ENCODE measurements around the gene CLEC19A. TPM values are rescaled to one million over a fixed set of nuclear protein-coding genes. Genes with fewer than 3 reads are reported as not detected.

CLEC19A gene
- total RNA-seq, 1 experiment from 2014 or later = not detected

- intact Hi-C loops (cut with micrococcal nuclease; ENCODE audit: unreplicated experiment) (no loop called here), in situ Hi-C loops (cut with HindIII; ENCODE audit: low pct_unique_long_range_greater_than_20kb, low sequenced_read_pairs) (no loop called here)
- CTCF ChIA-PET = interaction anchor here (0.7 kb wide), 1 partner anchor 20 kb away, joined by 3 read pairs; no protein-coding TSS in a partner anchor
- DNase-seq (ENCODE audit: low read depth, low spot score) = no peak
- POLR2A ChIA-PET = no interaction called here
- BruUV-seq (replicated peaks) = no TSS peak
- H3K36me3 ChIP-seq (ENCODE audit: control insufficient read depth, insufficient read depth, low read length) = no peaks in the 10 kb centered on the region
- H3K27me3 ChIP-seq (ENCODE audit: control insufficient read depth, insufficient read depth, low read length) = peaks cover 2% of the 10 kb centered on the region; the same call in 1 of the 2 replicates
- TF ChIP-seq TCF7L2 (IDR thresholded peaks at IDR 0.05; ENCODE audit: low read depth, low read length) (no peak), POLR2AphosphoS5 (IDR thresholded peaks at IDR 0.05; ENCODE audit: low read depth, low read length) (no peak)
- TF ChIP-seq, protein P1, sequence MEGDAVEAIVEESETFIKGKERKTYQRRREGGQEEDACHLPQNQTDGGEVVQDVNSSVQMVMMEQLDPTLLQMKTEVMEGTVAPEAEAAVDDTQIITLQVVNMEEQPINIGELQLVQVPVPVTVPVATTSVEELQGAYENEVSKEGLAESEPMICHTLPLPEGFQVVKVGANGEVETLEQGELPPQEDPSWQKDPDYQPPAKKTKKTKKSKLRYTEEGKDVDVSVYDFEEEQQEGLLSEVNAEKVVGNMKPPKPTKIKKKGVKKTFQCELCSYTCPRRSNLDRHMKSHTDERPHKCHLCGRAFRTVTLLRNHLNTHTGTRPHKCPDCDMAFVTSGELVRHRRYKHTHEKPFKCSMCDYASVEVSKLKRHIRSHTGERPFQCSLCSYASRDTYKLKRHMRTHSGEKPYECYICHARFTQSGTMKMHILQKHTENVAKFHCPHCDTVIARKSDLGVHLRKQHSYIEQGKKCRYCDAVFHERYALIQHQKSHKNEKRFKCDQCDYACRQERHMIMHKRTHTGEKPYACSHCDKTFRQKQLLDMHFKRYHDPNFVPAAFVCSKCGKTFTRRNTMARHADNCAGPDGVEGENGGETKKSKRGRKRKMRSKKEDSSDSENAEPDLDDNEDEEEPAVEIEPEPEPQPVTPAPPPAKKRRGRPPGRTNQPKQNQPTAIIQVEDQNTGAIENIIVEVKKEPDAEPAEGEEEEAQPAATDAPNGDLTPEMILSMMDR (IDR thresholded peaks at IDR 0.05) = 0 out of 2 replicates have a peak, but pooled peaks have one; percentile 10
- H3K9me3 ChIP-seq (ENCODE audit: control insufficient read depth, insufficient read depth, low read depth, low read length) = no peaks in the 10 kb centered on the region
- no peak for ATAC-seq
- H3K27ac ChIP-seq (ENCODE audit: low read length) = no peak overlapping the region
- H3K4me3 ChIP-seq (ENCODE audit: low read depth in 2 of 2, low read length in 2 of 2) = no peak overlapping the region
- H3K4me1 ChIP-seq (ENCODE audit: control insufficient read depth, insufficient read depth, low read length) = no peaks in the 10 kb centered on the region
These were observed 1.7 kb downstream of the CLEC19A start for GRCh38 chr16:19287241-19287640.

DNA sequence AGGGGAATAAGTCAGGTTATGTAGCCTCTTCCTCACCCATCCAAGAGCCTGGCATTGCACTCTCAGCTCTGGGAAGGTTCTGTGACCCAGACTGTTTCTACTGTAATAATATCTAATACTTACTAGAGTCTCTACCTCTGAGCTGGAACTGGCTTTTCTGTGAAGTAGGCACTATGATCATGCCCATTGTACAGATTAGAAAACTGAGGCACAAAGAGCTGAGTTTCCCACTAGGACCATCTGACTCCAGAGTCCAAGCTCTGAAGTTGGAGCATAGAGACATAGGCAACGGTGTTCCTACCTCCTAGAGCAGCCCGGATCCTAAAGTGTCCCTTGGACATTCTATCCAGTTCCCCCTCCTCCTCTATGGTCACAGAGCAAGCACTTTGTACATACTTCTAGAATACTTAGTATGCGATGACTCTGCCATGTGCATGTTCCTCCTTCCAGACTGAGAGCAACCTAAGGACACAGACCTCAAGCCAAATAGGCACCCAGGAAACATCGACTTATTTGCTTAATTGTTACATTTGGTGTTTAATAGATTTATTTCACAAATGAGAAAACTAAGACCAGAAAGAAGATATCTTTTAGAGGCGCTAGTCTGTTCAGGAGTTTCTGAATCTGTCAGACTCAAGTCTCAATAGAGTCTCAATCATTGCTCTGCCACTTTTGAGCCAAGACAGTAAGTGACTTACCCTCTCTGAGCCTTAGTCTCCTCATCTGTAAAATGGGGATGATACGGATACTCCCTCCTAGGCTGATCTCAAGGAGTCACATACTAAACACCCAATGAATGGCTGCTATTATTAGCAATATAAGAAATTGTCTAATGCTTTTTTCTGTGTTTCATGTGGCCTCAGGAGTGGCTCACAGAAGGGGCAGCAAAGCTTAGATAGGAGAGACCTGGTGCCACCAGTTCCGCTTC lies 3.6 kb downstream of the CLEC19A start:
- POLR2A ChIA-PET = no interaction called here
- BruUV-seq (replicated peaks) = no TSS peak
- CTCF ChIA-PET = no interaction called here
- ATAC-seq = no peak
- H3K27me3 ChIP-seq (ENCODE audit: control insufficient read depth, insufficient read depth, low read length) = peaks cover 9% of the 10 kb centered on the region; the same call in 1 of the 2 replicates
- intact Hi-C loops (cut with micrococcal nuclease; ENCODE audit: unreplicated experiment) (no loop called here), in situ Hi-C loops (cut with HindIII; ENCODE audit: low pct_unique_long_range_greater_than_20kb, low sequenced_read_pairs) (no loop called here)
- no peak overlapping the region for H3K27ac ChIP-seq (ENCODE audit: low read length)
- H3K36me3 ChIP-seq (ENCODE audit: control insufficient read depth, insufficient read depth, low read length) = no peaks in the 10 kb centered on the region
- H3K9me3 ChIP-seq (ENCODE audit: control insufficient read depth, insufficient read depth, low read depth, low read length) = no peaks in the 10 kb centered on the region
- DNase-seq (ENCODE audit: low read depth, low spot score) = no peak
- H3K4me3 ChIP-seq (ENCODE audit: low read depth in 2 of 2, low read length in 2 of 2) = no peak overlapping the region
- no peaks in the 10 kb centered on the region for H3K4me1 ChIP-seq (ENCODE audit: control insufficient read depth, insufficient read depth, low read length)
- TF ChIP-seq, protein P1 (IDR thresholded peaks at IDR 0.05) = no peak
- TF ChIP-seq SIN3A (IDR thresholded peaks at IDR 0.05; ENCODE audit: borderline replicate concordance, insufficient read depth, low read depth, low read length) (no peak), TCF7L2 (IDR thresholded peaks at IDR 0.05; ENCODE audit: low read depth, low read length) (no peak)

- intact Hi-C loops (cut with micrococcal nuclease; ENCODE audit: unreplicated experiment) = no loop called here
- DNase-seq (ENCODE audit: low read depth, low spot score) = no peak
- POLR2A ChIA-PET = no interaction called here
- in situ Hi-C loops (cut with HindIII; ENCODE audit: low pct_unique_long_range_greater_than_20kb, low sequenced_read_pairs) = no loop called here
- CTCF ChIA-PET = no interaction called here
- no peak overlapping the region for H3K4me3 ChIP-seq (ENCODE audit: low read depth in 2 of 2, low read length in 2 of 2)
- TF ChIP-seq TCF7L2 (IDR thresholded peaks at IDR 0.05; ENCODE audit: low read depth, low read length) (no peak), REST (IDR thresholded peaks at IDR 0.05; ENCODE audit: insufficient read depth in 1 of 2, low read depth in 2 of 2, low read length in 1 of 2) (no peak), POLR2AphosphoS5 (IDR thresholded peaks at IDR 0.05; ENCODE audit: low read depth, low read length) (no peak), SIN3A (IDR thresholded peaks at IDR 0.05; ENCODE audit: borderline replicate concordance, insufficient read depth, low read depth, low read length) (no peak)
- TF ChIP-seq, protein P1 (IDR thresholded peaks at IDR 0.05) = no peak
- ATAC-seq = no peak
- no peaks in the 10 kb centered on the region for H3K9me3 ChIP-seq (ENCODE audit: control insufficient read depth, insufficient read depth, low read depth, low read length)
- H3K4me1 ChIP-seq (ENCODE audit: control insufficient read depth, insufficient read depth, low read length) = no peaks in the 10 kb centered on the region
- no peaks in the 10 kb centered on the region for H3K36me3 ChIP-seq (ENCODE audit: control insufficient read depth, insufficient read depth, low read length)
- peaks cover 14% of the 10 kb centered on the region for H3K27me3 ChIP-seq (ENCODE audit: control insufficient read depth, insufficient read depth, low read length)
- no TSS peak for BruUV-seq (replicated peaks)
- no peak overlapping the region for H3K27ac ChIP-seq (ENCODE audit: low read length)
These were observed 4.4 kb downstream of the CLEC19A start for GRCh38 chr16:19289811-19290485.

Measured in Panc1 (cell line).